K562 (cell line): Measurements from ENCODE around the gene ANKEF1. TPM values are rescaled to one million over a fixed set of nuclear protein-coding genes. Genes with fewer than 3 reads are reported as not detected.

Experiments used
- ARID1B ChIP-seq: fragments of 450-650 bp; IDR thresholded peaks from 2 replicates; pipeline ENCODE4 v1.6.1; 2016; ENCODE audit warnings: antibody characterized with exemption, mild to moderate bottlenecking, inconsistent platforms
- CBFA2T2 ChIP-seq: fragments of 450-650 bp; conservative IDR thresholded peaks from 2 replicates; pipeline ENCODE4 v1.6.1; 2017; ENCODE audit warnings: mild to moderate bottlenecking
- CBFA2T3 ChIP-seq: fragments of 450-650 bp; IDR thresholded peaks from 2 replicates; pipeline ENCODE4 v1.6.1; 2017
- CTBP1 ChIP-seq: fragments of 450-650 bp; IDR thresholded peaks from 2 replicates; pipeline ENCODE4 v1.6.1; 2016; ENCODE audit warnings: borderline replicate concordance
- DMBX1 ChIP-seq: fragments of 250-450 bp; sonication (Bioruptor Pico); IDR thresholded peaks from 2 replicates; pipeline ENCODE4 v1.8.0; 2022; ENCODE audit warnings: inconsistent platforms, mild to moderate bottlenecking, moderate library complexity, borderline replicate concordance
- FOXM1 ChIP-seq, 2 experiments: fragments of 450-650 bp in 1 of 2; sonication (generic) in 1 of 2; formaldehyde crosslinking in 1 of 2; IDR thresholded peaks; 2 replicates each; pipeline versions ENCODE4 v1.6.1 to v1.9.0; 2017 to 2022; ENCODE audit warnings: low read depth in 2 of 2, mild to moderate bottlenecking in 2 of 2, missing genetic modification reagents in 1 of 2, moderate library complexity in 1 of 2
- NFIC ChIP-seq: fragments of 450-650 bp; IDR thresholded peaks from 2 replicates; pipeline ENCODE4 v1.6.1; 2017; ENCODE audit warnings: mild to moderate bottlenecking, inconsistent platforms
- NKRF ChIP-seq: fragments of 450-650 bp; IDR thresholded peaks from 2 replicates; pipeline ENCODE4 v1.6.1; 2016; ENCODE audit warnings: borderline replicate concordance
- POLR2AphosphoS5 ChIP-seq: IDR thresholded peaks from 2 replicates; pipeline ENCODE4 v1.6.1; 2011; ENCODE audit warnings: mild to moderate bottlenecking, low read depth, low read length, moderate library complexity; ENCODE audit not compliant: control insufficient read depth, insufficient read depth
- STAT5A ChIP-seq: IDR thresholded peaks from 2 replicates; pipeline ENCODE4 v1.6.1; 2012; ENCODE audit warnings: low read length, inconsistent platforms, borderline replicate concordance
- TAL1 ChIP-seq: fragments of 450-650 bp; IDR thresholded peaks from 2 replicates; pipeline ENCODE4 v1.6.1; 2016; ENCODE audit warnings: mild to moderate bottlenecking
- TEAD4 ChIP-seq, 2 experiments: sonication (generic) in 1 of 2; formaldehyde crosslinking in 1 of 2; IDR thresholded peaks; 2 replicates each; pipeline versions ENCODE4 v1.6.1 to v1.8.0; 2012 to 2022; ENCODE audit warnings: borderline replicate concordance in 1 of 2, inconsistent platforms in 1 of 2, low read length in 1 of 2, mild to moderate bottlenecking in 1 of 2, missing genetic modification reagents in 1 of 2
- ZEB2 ChIP-seq: fragments of 450-650 bp; IDR thresholded peaks from 2 replicates; pipeline ENCODE4 v1.6.1; 2016
- polyA plus RNA-seq, 8 experiments: library from polyadenylated mRNA; depleted of rRNA in 4 of 8; stranded (reverse) in 5 of 8; unstranded in 3 of 8; fragments of >200 nt; fragmentation: Nextera tagmentation in 2 of 8; fragmentation: Illumina TruSeq in 1 of 8; extraction: Ambion mirVana in 2 of 8; extraction: Trizol in 1 of 8; gene quantifications; 2 replicates each; pipeline versions ENCODE4 v1.2.1 to v1.2.3, GENCODE V29; 2011 to 2014; ENCODE audit warnings: inconsistent platforms in 1 of 8, missing spikeins in 1 of 8
- total RNA-seq, 7 experiments: library from RNA; depleted of rRNA in 6 of 7; stranded (reverse); fragments of >200 nt in 6 of 7; fragmentation: Illumina TruSeq in 2 of 7; extraction: Trizol in 2 of 7; gene quantifications; 2 replicates each; pipeline versions ENCODE4 v1.2.1 to v1.2.3, GENCODE V29; 2011 to 2021; ENCODE audit warnings: low replicate concordance in 1 of 7

The ANKEF1 gene
- total and polyA plus RNA-seq, 9 of the 15 experiments (the other 6 are each of a cell fraction or from before 2014, with no cell fraction given) = 0.35 to 2.1 (median 1.7) TPM

- no peak for TF ChIP-seq NKRF
- peak; percentile 74 for TF ChIP-seq ARID1B
- TF ChIP-seq POLR2AphosphoS5 = peak; percentile 70; the same call in 1 of the 2 replicates
- TF ChIP-seq CTBP1 = 0 out of 2 replicates have a peak, but pooled peaks have one; percentile 15
- peak; percentile 92 for TF ChIP-seq TEAD4 (IDR thresholded peaks at IDR 0.05; ENCODE audit: low read length)
- no peak for TF ChIP-seq TEAD4 (CRISPR knock-in tag; IDR thresholded peaks at IDR 0.05; ENCODE audit: borderline replicate concordance)
- TF ChIP-seq ZEB2 = peak; percentile 55; the same call in 1 of the 2 replicates
- peak; percentile 87 for TF ChIP-seq CBFA2T3
- TF ChIP-seq FOXM1 (IDR thresholded peaks at IDR 0.05; ENCODE audit: low read depth) = peak; percentile 65
- TF ChIP-seq FOXM1 (CRISPR knock-in tag; IDR thresholded peaks at IDR 0.05; ENCODE audit: low read depth) = no peak
- peak; percentile 80 for TF ChIP-seq TAL1
- TF ChIP-seq NFIC = peak; percentile 40
- TF ChIP-seq STAT5A = peak; percentile 50; the same call in 1 of the 2 replicates
- TF ChIP-seq CBFA2T2 = peak; percentile 74
- TF ChIP-seq DMBX1 = peak; percentile 51; the same call in 1 of the 2 replicates
These were observed 28.9 kb upstream of the ANKEF1 start (continued) for GRCh38 chr20:10005885-10006284.
